ENCODE results near the gene RRP1B.
A peak's percentile ranks its signal among the peaks of the same experiment; 100 is the strongest.

Gene RRP1B

GRCh38 chr21:43727519-43728153 lies 68.3 kb downstream of the RRP1B start:
- DNase-seq = no peak

GRCh38 chr21:43728154-43728466 lies 68.8 kb downstream of the RRP1B start:
- no peak for DNase-seq

GRCh38 chr21:43728467-43729390 lies 69.4 kb downstream of the RRP1B start:
- DNase-seq = peak; percentile 74 to 88

GRCh38 chr21:43731476-43731875 lies 72.1 kb downstream of the RRP1B start:
- no peak for DNase-seq

GRCh38 chr21:43731891-43732711 lies 72.7 kb downstream of the RRP1B start:
- no peak for DNase-seq

- DNase-seq = no peak
These were observed 73.7 kb downstream of the RRP1B start for GRCh38 chr21:43733060-43733459.

GRCh38 chr21:43733529-43734071 lies 74.2 kb downstream of the RRP1B start:
- DNase-seq = no peak

GRCh38 chr21:43734131-43734927 lies 75.0 kb downstream of the RRP1B start:
- DNase-seq = no peak

- no peak for DNase-seq
These were observed 75.5 kb downstream of the RRP1B start for GRCh38 chr21:43734928-43735229.

GRCh38 chr21:43735236-43736091 lies 76.1 kb downstream of the RRP1B start:
- no peak for DNase-seq

- no peak for DNase-seq
These were observed 77.0 kb downstream of the RRP1B start for GRCh38 chr21:43736224-43736883.

GRCh38 chr21:43737158-43737950 lies 78.0 kb downstream of the RRP1B start:
- no peak for DNase-seq

GRCh38 chr21:43739621-43740435 lies 80.5 kb downstream of the RRP1B start:
- no peak for DNase-seq

GRCh38 chr21:43740497-43741156 lies 81.3 kb downstream of the RRP1B start:
- DNase-seq = no peak

GRCh38 chr21:43741423-43742096 lies 82.2 kb downstream of the RRP1B start:
- no peak for DNase-seq

- DNase-seq = no peak
These were observed 84.6 kb downstream of the RRP1B start for GRCh38 chr21:43743947-43744346.

GRCh38 chr21:43744725-43745124 lies 85.4 kb downstream of the RRP1B start:
- no peak for DNase-seq
